Suprapubic skin (tissue), 4 donors: ENCODE data around the gene CDH11. TPM values are rescaled to one million over a fixed set of nuclear protein-coding genes. Genes with fewer than 3 reads are reported as not detected.

ENCODE experiments used
- DNase-seq, 2 donors: peaks; one replicate each; pipeline ENCODE4 v3.0.0-alpha.2; 2019; ENCODE audit warnings: low spot score in 2 of 2
- H3K27ac ChIP-seq: fragments of 200-600 bp; sonication (generic); one replicate; pipeline ENCODE4 v1.5.1; 2019
- H3K27me3 ChIP-seq: fragments of 200-600 bp; sonication (generic); one replicate; pipeline ENCODE4 v1.5.1; 2019
- H3K36me3 ChIP-seq: fragments of 200-600 bp; sonication (generic); one replicate; pipeline ENCODE4 v1.5.1; 2019
- H3K4me1 ChIP-seq: fragments of 200-600 bp; sonication (generic); one replicate; pipeline ENCODE4 v1.5.1; 2019
- H3K4me3 ChIP-seq: fragments of 200-600 bp; sonication (generic); one replicate; pipeline ENCODE4 v1.5.1; 2019; ENCODE audit warnings: mild to moderate bottlenecking
- H3K9me3 ChIP-seq: fragments of 200-600 bp; sonication (generic); one replicate; pipeline ENCODE4 v1.5.1; 2019
- EP300 ChIP-seq: sonication (generic); formaldehyde crosslinking; IDR thresholded peaks from one replicate; pipeline ENCODE4 v1.6.1; 2017; ENCODE audit warnings: antibody characterized with exemption
- POLR2A ChIP-seq, 2 donors: fragments of 450-650 bp; IDR thresholded peaks; one replicate each; pipeline ENCODE4 v1.6.1; 2017; ENCODE audit warnings: antibody characterized with exemption in 2 of 2, mild to moderate bottlenecking in 2 of 2, moderate library complexity in 2 of 2
- POLR2AphosphoS5 ChIP-seq, 3 donors: sonication (generic); formaldehyde crosslinking; IDR thresholded peaks; one replicate each; pipeline ENCODE4 v1.6.1; 2017; ENCODE audit warnings: antibody characterized with exemption in 3 of 3
- WGBS: methylation state at CpG from one replicate; pipeline ENCODE4 v1.1.5; 2018; 5-methylcytosine and 5-hydroxymethylcytosine counted together
- total RNA-seq, 4 donors: library from RNA; depleted of rRNA; stranded (reverse); fragments of >200 nt; gene quantifications; one replicate each; pipeline ENCODE4 v1.1.0, GENCODE V29; 2016
- TF ChIP-seq, protein P1 (sequence below), 2 donors: fragments of 200-600 bp in 1 of 2; fragments of 450-650 bp in 1 of 2; sonication (generic) in 1 of 2; IDR thresholded peaks; one replicate each; pipeline ENCODE4 v1.5.1; 2016 to 2019; ENCODE audit warnings: antibody characterized with exemption in 2 of 2, mild to moderate bottlenecking in 1 of 2, moderate library complexity in 1 of 2

The CDH11 gene
- total RNA-seq, 4 donors from 2014 or later, result 10.3 to 41.4 (median 25.8) TPM

DNA sequence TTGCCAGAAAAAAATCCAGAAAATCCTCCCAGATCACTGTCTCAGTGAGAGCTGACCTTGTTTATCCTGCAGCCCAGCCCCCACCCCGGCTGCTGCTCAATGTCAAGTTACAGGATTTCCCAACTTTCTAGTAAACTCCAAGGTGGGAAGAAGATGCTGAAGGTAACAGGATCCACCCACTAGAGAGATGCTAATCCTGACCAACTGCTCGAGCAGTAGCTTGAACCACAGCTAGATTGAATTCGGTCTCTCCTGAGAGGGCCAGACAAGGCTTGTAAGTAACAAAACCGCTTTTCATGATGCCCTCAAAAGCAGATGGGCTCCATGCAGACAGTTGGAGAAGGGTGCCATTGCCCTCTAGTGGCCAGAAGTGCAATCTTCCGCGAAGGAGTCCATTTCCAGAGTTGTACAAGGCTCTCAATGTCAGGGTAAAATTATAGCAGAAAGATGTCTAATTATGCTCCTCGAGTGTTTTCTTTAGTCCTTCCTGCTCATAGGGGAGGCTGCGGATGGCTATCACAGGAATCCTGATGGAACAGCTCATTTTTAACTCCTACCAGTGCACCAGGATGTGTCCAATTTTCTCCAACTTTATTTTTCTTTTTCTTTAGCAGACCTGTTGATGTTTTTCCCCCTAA lies 3.9 kb downstream of the CDH11 start:
- TF ChIP-seq, protein P1, sequence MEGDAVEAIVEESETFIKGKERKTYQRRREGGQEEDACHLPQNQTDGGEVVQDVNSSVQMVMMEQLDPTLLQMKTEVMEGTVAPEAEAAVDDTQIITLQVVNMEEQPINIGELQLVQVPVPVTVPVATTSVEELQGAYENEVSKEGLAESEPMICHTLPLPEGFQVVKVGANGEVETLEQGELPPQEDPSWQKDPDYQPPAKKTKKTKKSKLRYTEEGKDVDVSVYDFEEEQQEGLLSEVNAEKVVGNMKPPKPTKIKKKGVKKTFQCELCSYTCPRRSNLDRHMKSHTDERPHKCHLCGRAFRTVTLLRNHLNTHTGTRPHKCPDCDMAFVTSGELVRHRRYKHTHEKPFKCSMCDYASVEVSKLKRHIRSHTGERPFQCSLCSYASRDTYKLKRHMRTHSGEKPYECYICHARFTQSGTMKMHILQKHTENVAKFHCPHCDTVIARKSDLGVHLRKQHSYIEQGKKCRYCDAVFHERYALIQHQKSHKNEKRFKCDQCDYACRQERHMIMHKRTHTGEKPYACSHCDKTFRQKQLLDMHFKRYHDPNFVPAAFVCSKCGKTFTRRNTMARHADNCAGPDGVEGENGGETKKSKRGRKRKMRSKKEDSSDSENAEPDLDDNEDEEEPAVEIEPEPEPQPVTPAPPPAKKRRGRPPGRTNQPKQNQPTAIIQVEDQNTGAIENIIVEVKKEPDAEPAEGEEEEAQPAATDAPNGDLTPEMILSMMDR (IDR thresholded peaks at IDR 0.05), result peak; percentile 82 to 83
- TF ChIP-seq EP300, result no peak
- DNase-seq, result peak in 1 of 2 donors; percentile 72
- Histone ChIP-seq H3K9me3 (no peaks in the 10 kb centered on the region), H3K4me3 (no peak overlapping the region), H3K36me3 (no peaks in the 10 kb centered on the region), H3K27me3 (peaks cover 27% of the 10 kb centered on the region), H3K27ac (no peak overlapping the region), H3K4me1 (peaks cover 27% of the 10 kb centered on the region)
- WGBS, result 6% methylated on average over 8 of the region's 8 CpGs

DNA sequence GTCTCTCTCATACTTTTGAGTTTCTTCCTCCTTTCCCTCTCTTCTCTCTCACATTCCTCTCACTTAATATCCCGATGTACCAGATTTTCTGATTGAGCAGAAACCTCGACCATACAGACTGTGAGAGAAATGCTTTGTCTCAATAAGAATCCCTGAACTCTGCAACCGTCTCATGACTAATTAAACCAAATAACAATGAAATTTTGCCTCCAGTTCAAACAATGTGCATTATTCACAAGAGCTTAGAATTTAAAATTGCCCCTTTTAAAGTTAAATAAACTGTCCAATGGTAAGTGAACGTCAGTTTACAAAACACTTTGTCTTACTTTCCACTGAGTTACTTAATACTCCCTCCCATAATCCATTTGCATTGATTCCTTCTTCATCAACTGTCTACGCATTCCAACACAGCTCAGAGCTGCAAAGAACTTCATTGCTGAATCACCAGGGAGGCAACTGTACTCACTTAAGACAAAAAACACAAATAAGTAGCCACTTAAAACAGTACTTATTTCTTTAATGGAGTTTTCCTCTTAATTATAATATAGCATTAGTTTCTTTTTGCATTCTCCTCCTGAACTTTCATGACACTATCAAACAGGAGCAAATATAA lies 4.9 kb downstream of the CDH11 start:
- H3K4me3 ChIP-seq, result no peak overlapping the region
- H3K27me3 ChIP-seq, result peaks cover 17% of the 10 kb centered on the region
- H3K36me3 ChIP-seq, result no peaks in the 10 kb centered on the region
- peaks cover 17% of the 10 kb centered on the region for H3K4me1 ChIP-seq
- TF ChIP-seq EP300 (no peak), POLR2A (IDR thresholded peaks at IDR 0.05) (no peak)
- TF ChIP-seq, protein P1 (IDR thresholded peaks at IDR 0.05), result no peak
- no peak for DNase-seq
- H3K9me3 ChIP-seq, result no peaks in the 10 kb centered on the region
- no peak overlapping the region for H3K27ac ChIP-seq
- WGBS, result 75% methylated on average over 5 of the region's 5 CpGs

DNA sequence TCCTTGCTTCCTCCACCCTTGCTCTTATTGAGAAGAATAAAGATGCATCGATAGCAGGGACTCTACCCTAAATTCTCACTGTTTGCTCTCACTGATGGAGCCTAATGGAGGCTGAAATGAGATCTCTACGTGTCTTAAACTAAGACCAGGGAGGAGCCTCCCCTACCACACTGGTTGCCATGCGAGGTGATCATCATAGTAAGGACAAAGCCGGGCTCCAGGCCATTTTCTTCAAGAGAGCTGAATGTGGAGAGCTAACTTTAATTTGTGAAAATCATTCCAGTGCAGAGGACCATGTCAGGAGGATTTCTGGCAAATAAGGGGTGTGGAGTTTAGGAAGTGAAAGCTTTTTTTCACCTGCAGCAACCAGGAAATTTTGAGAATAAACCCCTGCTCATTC lies 5.6 kb downstream of the CDH11 start:
- H3K4me1 ChIP-seq, result peaks cover 10% of the 10 kb centered on the region
- H3K27ac ChIP-seq, result no peak overlapping the region
- no peaks in the 10 kb centered on the region for H3K36me3 ChIP-seq
- DNase-seq, result no peak
- WGBS, result 89% methylated on average over 4 of the region's 4 CpGs
- peaks cover 10% of the 10 kb centered on the region for H3K27me3 ChIP-seq
- no peaks in the 10 kb centered on the region for H3K9me3 ChIP-seq
- TF ChIP-seq POLR2AphosphoS5 (IDR thresholded peaks at IDR 0.05), result no peak
- H3K4me3 ChIP-seq, result no peak overlapping the region

DNA sequence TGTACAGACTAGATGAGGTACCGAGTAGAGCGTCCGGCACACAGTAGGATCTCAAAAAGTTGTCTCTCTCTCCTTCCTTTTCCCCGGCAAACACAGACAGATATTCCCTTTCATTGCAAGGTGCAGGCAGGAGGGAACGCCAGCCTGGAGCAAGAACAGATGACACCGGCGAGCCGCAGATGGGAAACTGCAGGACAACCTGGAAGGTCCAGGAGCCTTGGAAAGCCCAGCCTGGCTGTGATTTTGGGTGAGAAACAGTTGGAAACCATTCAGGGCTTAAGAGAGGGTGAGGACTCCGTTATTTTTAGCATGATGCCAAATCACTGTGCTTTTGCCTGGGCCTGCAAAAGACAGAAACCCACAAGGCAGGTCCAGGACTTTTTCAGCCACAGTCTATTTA lies 7.3 kb downstream of the CDH11 start:
- 77% methylated on average over 9 of the region's 9 CpGs for WGBS
- TF ChIP-seq POLR2A (IDR thresholded peaks at IDR 0.05) (no peak), POLR2AphosphoS5 (IDR thresholded peaks at IDR 0.05) (no peak), EP300 (no peak)
- TF ChIP-seq, protein P1 (IDR thresholded peaks at IDR 0.05), result no peak
- H3K4me1 ChIP-seq, result peaks cover 4% of the 10 kb centered on the region
- no peaks in the 10 kb centered on the region for H3K36me3 ChIP-seq
- no peaks in the 10 kb centered on the region for H3K9me3 ChIP-seq
- no peak overlapping the region for H3K27ac ChIP-seq
- DNase-seq, result no peak
- no peak overlapping the region for H3K4me3 ChIP-seq
- no peaks in the 10 kb centered on the region for H3K27me3 ChIP-seq

DNA sequence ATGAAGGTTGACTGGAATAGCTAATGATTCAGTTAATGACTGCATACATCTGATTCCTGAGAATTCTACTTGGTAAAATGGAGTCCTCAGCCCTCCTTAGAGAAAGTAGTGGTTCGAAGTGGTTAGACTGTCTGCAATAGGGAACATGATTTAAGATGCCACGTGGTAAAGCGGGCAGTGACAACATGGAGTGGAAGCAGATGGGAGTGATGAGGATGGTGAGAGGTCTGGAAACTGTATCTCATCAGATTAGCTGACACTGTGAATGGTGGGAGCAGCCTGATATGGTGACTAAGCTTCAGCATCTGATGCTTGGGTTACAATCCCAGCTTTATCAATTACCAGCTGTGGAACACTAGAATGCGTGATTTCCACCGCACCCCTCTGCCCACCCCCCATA lies 8.4 kb downstream of the CDH11 start:
- 84% methylated on average over 5 of the region's 5 CpGs for WGBS
- TF ChIP-seq, protein P1 (IDR thresholded peaks at IDR 0.05), result no peak
- TF ChIP-seq EP300, result no peak
- no peak for TF ChIP-seq POLR2A (IDR thresholded peaks at IDR 0.05)
- no peak for TF ChIP-seq POLR2AphosphoS5 (IDR thresholded peaks at IDR 0.05)

More for the DNA sequence above, 8.4 kb downstream of the CDH11 start:
- Histone ChIP-seq H3K27me3 (no peaks in the 10 kb centered on the region), H3K9me3 (no peaks in the 10 kb centered on the region), H3K4me3 (no peak overlapping the region), H3K27ac (no peak overlapping the region), H3K36me3 (no peaks in the 10 kb centered on the region), H3K4me1 (no peaks in the 10 kb centered on the region)
- DNase-seq, result no peak
